ENCODE results near the gene LRRC14B. TPM values are rescaled to one million over a fixed set of nuclear protein-coding genes. Genes with fewer than 3 reads are reported as not detected.

LRRC14B gene
- polyA plus RNA-seq, 3 donors = not detected

GRCh38 chr5:159448-160172 lies 31.7 kb upstream of the LRRC14B start:
- Mint-ChIP-seq H3K4me1 (no peaks in the 10 kb centered on the region), H3K27me3 (ENCODE audit: low read depth in 3 of 3) (peaks cover 10 to 12% (median 12%) of the 10 kb centered on the region in 3 donors), H3K36me3 (no peaks in the 10 kb centered on the region), H3K9me3 (peaks cover 0 to 8% (median 2%) of the 10 kb centered on the region in 7 donors), H3K27ac (no peak overlapping the region), H3K4me3 (peak overlapping the region in 1 of 2 donors; percentile 37)
- no peak for TF ChIP-seq CTCF (IDR thresholded peaks at IDR 0.05)
- Histone ChIP-seq H3K27me3 (ENCODE audit: control insufficient read depth in 2 of 2, insufficient read depth in 2 of 2, low read length in 2 of 2) (no peaks in the 10 kb centered on the region), H3K4me3 (replicated peaks in 1 of 3; ENCODE audit: low read depth in 2 of 3, low read length in 3 of 3) (no peak overlapping the region), H3K9me3 (replicated peaks in 1 of 2; ENCODE audit: control insufficient read depth in 1 of 2, insufficient read depth in 1 of 2, low read length in 2 of 2) (peaks cover 0 to 2% of the 10 kb centered on the region in 2 donors), H3K36me3 (replicated peaks in 1 of 2; ENCODE audit: control insufficient read depth in 1 of 2, insufficient read depth in 2 of 2, low read length in 2 of 2) (no peaks in the 10 kb centered on the region), H3K79me2 (ENCODE audit: insufficient read depth, low read length) (no peaks in the 10 kb centered on the region), H2AFZ (ENCODE audit: insufficient read depth, low read depth, low read length, poor library complexity, severe bottlenecking) (no peak overlapping the region), H3K4me1 (ENCODE audit: control insufficient read depth in 1 of 2, insufficient read depth in 2 of 2, low read length in 2 of 2) (no peaks in the 10 kb centered on the region), H3K9ac (ENCODE audit: insufficient read depth, low read length, poor library complexity, severe bottlenecking) (no peak overlapping the region), H4K20me1 (ENCODE audit: insufficient read depth, low read length) (no peaks in the 10 kb centered on the region), H3K4me2 (replicated peaks; ENCODE audit: extremely low read depth, low read length, poor library complexity, severe bottlenecking) (no peak overlapping the region), H3K27ac (ENCODE audit: low read depth in 1 of 2, low read length in 2 of 2) (no peak overlapping the region)
- intact Hi-C loops (cut with micrococcal nuclease) = no loop called here
- no peak for DNase-seq
- WGBS (ENCODE audit: insufficient coverage) = 5% methylated on average over 12 of the region's 19 CpGs

- Histone ChIP-seq H2AFZ (ENCODE audit: insufficient read depth, low read depth, low read length, poor library complexity, severe bottlenecking) (no peak overlapping the region), H3K79me2 (ENCODE audit: insufficient read depth, low read length) (no peaks in the 10 kb centered on the region), H3K9me3 (replicated peaks in 1 of 2; ENCODE audit: control insufficient read depth in 1 of 2, insufficient read depth in 1 of 2, low read length in 2 of 2) (peaks cover 0 to 7% of the 10 kb centered on the region in 2 donors), H3K4me1 (ENCODE audit: control insufficient read depth in 1 of 2, insufficient read depth in 2 of 2, low read length in 2 of 2) (no peaks in the 10 kb centered on the region), H3K36me3 (replicated peaks in 1 of 2; ENCODE audit: control insufficient read depth in 1 of 2, insufficient read depth in 2 of 2, low read length in 2 of 2) (no peaks in the 10 kb centered on the region), H3K27ac (ENCODE audit: low read depth in 1 of 2, low read length in 2 of 2) (no peak overlapping the region), H3K4me2 (replicated peaks; ENCODE audit: extremely low read depth, low read length, poor library complexity, severe bottlenecking) (no peak overlapping the region), H3K9ac (ENCODE audit: insufficient read depth, low read length, poor library complexity, severe bottlenecking) (no peak overlapping the region), H3K4me3 (replicated peaks in 1 of 3; ENCODE audit: low read depth in 2 of 3, low read length in 3 of 3) (no peak overlapping the region), H3K27me3 (ENCODE audit: control insufficient read depth in 2 of 2, insufficient read depth in 2 of 2, low read length in 2 of 2) (no peaks in the 10 kb centered on the region), H4K20me1 (ENCODE audit: insufficient read depth, low read length) (no peaks in the 10 kb centered on the region)
- H3K4me1 Mint-ChIP-seq = no peaks in the 10 kb centered on the region
- no peak overlapping the region for H3K4me3 Mint-ChIP-seq
- H3K36me3 Mint-ChIP-seq = no peaks in the 10 kb centered on the region
- peaks cover 10 to 12% (median 12%) of the 10 kb centered on the region in 3 donors for H3K27me3 Mint-ChIP-seq (ENCODE audit: low read depth in 3 of 3)
- 96% methylated on average over 8 of the region's 14 CpGs for WGBS (ENCODE audit: insufficient coverage)
- TF ChIP-seq CTCF (IDR thresholded peaks at IDR 0.05) = no peak
- intact Hi-C loops (cut with micrococcal nuclease) = no loop called here
- no peak for DNase-seq
- H3K9me3 Mint-ChIP-seq = peaks cover 3 to 13% (median 4%) of the 10 kb centered on the region in 7 donors
- no peak overlapping the region for H3K27ac Mint-ChIP-seq
Measured at GRCh38 chr5:160173-160510, 31.2 kb upstream of the LRRC14B start.

All from CD14-positive monocyte (primary cell).